A549 (cell line): ENCODE results near the gene KRTAP26-1. TPM values are rescaled to one million over a fixed set of nuclear protein-coding genes. Genes with fewer than 3 reads are reported as not detected.

Source experiments
- HMGXB4 ChIP-seq: fragments of 250-450 bp; sonication (Bioruptor Pico); IDR thresholded peaks from 2 replicates; pipeline ENCODE4 v1.5.0; 2021; ENCODE audit warnings: mild to moderate bottlenecking, moderate library complexity, borderline replicate concordance
- MAX ChIP-seq: IDR thresholded peaks from 2 replicates; pipeline ENCODE4 v1.6.1; 2012
- NR3C1 ChIP-seq: fragments of >200 bp; sonication (Bioruptor Twin); formaldehyde crosslinking; IDR thresholded peaks from 3 replicates; pipeline ENCODE4 v1.6.1; 2017
- POLR2A ChIP-seq: IDR thresholded peaks from 2 replicates; pipeline ENCODE4 v1.6.1; 2012; ENCODE audit warnings: mild to moderate bottlenecking, low read length
- RNF2 ChIP-seq: fragments of 200-600 bp; sonication (generic); IDR thresholded peaks from 2 replicates; pipeline ENCODE4 v1.6.1; 2016; ENCODE audit warnings: low read depth, mild to moderate bottlenecking, antibody characterized with exemption, moderate library complexity, borderline replicate concordance
- polyA plus RNA-seq, 4 experiments: library from polyadenylated mRNA; depleted of rRNA in 3 of 4; stranded (reverse); fragments of >200 nt; fragmentation: RNase III in 1 of 4; extraction: RNeasy Plus Mini Kit Qiagen cat#74134 plus additional on column Dnase treatment in 1 of 4; gene quantifications; 2 replicates in 3 of 4; 3 replicates in 1 of 4; pipeline ENCODE4 v1.2.3, GENCODE V29; 2011 to 2017
- small RNA-seq, 6 experiments: library from RNA; depleted of rRNA; stranded (forward); fragments of <200 nt; gene quantifications; one replicate each; pipeline ENCODE3, GENCODE V24; 2012

KRTAP26-1 gene
- polyA plus RNA-seq, 2 of the 4 experiments (the other 2 are of a cell fraction), result not detected

GRCh38 chr21:30269803-30270530, 50.1 kb downstream of the KRTAP26-1 start (continued):
- no peak for TF ChIP-seq MAX
- TF ChIP-seq RNF2, result no peak
- no peak for TF ChIP-seq POLR2A
- TF ChIP-seq NR3C1, result no peak
- TF ChIP-seq HMGXB4 (CRISPR knock-in tag), result no peak

Small RNA genes within 50 kb of the gene (small RNA-seq; reads per million reads assigned to genes)
- gene KRTAP23-1, result 0 reads per million in 6 experiments

Other genes starting within 250 kb of the KRTAP26-1 start
- not detected in 2 replicates for gene CLDN17, start 153.5 kb downstream of the KRTAP26-1 start, polyA plus RNA-seq (2011; rRNA removed)
- not detected in 3 replicates for gene CLDN17, start 153.5 kb downstream of the KRTAP26-1 start, polyA plus RNA-seq (2017; fragmentation: RNase III; extraction: RNeasy Plus Mini Kit Qiagen cat#74134 plus additional on column Dnase treatment)
- not detected in 2 replicates for gene CLDN8, start 104.2 kb downstream of the KRTAP26-1 start, polyA plus RNA-seq (2011; rRNA removed)
- not detected in 3 replicates for gene CLDN8, start 104.2 kb downstream of the KRTAP26-1 start, polyA plus RNA-seq (2017; fragmentation: RNase III; extraction: RNeasy Plus Mini Kit Qiagen cat#74134 plus additional on column Dnase treatment)
- not detected in 2 replicates for gene KRTAP24-1, start 37.4 kb downstream of the KRTAP26-1 start, polyA plus RNA-seq (2011; rRNA removed)
- gene KRTAP24-1, start 37.4 kb downstream of the KRTAP26-1 start, polyA plus RNA-seq (2017; fragmentation: RNase III; extraction: RNeasy Plus Mini Kit Qiagen cat#74134 plus additional on column Dnase treatment), result not detected in 3 replicates
- gene KRTAP25-1, start 30.8 kb downstream of the KRTAP26-1 start, polyA plus RNA-seq (2011; rRNA removed), result not detected in 2 replicates
- not detected in 3 replicates for gene KRTAP25-1, start 30.8 kb downstream of the KRTAP26-1 start, polyA plus RNA-seq (2017; fragmentation: RNase III; extraction: RNeasy Plus Mini Kit Qiagen cat#74134 plus additional on column Dnase treatment)
- not detected in 2 replicates for gene KRTAP27-1, start 17.4 kb upstream of the KRTAP26-1 start, polyA plus RNA-seq (2011; rRNA removed)
- gene KRTAP27-1, start 17.4 kb upstream of the KRTAP26-1 start, polyA plus RNA-seq (2017; fragmentation: RNase III; extraction: RNeasy Plus Mini Kit Qiagen cat#74134 plus additional on column Dnase treatment), result not detected in 3 replicates
- not detected in 2 replicates for gene KRTAP23-1, start 28.3 kb upstream of the KRTAP26-1 start, polyA plus RNA-seq (2011; rRNA removed)
- gene KRTAP23-1, start 28.3 kb upstream of the KRTAP26-1 start, polyA plus RNA-seq (2017; fragmentation: RNase III; extraction: RNeasy Plus Mini Kit Qiagen cat#74134 plus additional on column Dnase treatment), result not detected in 3 replicates
- not detected in 2 replicates for gene KRTAP13-2, start 52.0 kb upstream of the KRTAP26-1 start, polyA plus RNA-seq (2011; rRNA removed)
- not detected in 3 replicates for gene KRTAP13-2, start 52.0 kb upstream of the KRTAP26-1 start, polyA plus RNA-seq (2017; fragmentation: RNase III; extraction: RNeasy Plus Mini Kit Qiagen cat#74134 plus additional on column Dnase treatment)
- not detected in 2 replicates for gene KRTAP13-1, start 75.7 kb upstream of the KRTAP26-1 start, polyA plus RNA-seq (2011; rRNA removed)
- gene KRTAP13-1, start 75.7 kb upstream of the KRTAP26-1 start, polyA plus RNA-seq (2017; fragmentation: RNase III; extraction: RNeasy Plus Mini Kit Qiagen cat#74134 plus additional on column Dnase treatment), result not detected in 3 replicates
- not detected in 2 replicates for gene KRTAP13-3, start 105.6 kb upstream of the KRTAP26-1 start, polyA plus RNA-seq (2011; rRNA removed)
- gene KRTAP13-3, start 105.6 kb upstream of the KRTAP26-1 start, polyA plus RNA-seq (2017; fragmentation: RNase III; extraction: RNeasy Plus Mini Kit Qiagen cat#74134 plus additional on column Dnase treatment), result not detected in 3 replicates
- not detected in 2 replicates for gene KRTAP13-4, start 109.9 kb upstream of the KRTAP26-1 start, polyA plus RNA-seq (2011; rRNA removed)
- not detected in 3 replicates for gene KRTAP13-4, start 109.9 kb upstream of the KRTAP26-1 start, polyA plus RNA-seq (2017; fragmentation: RNase III; extraction: RNeasy Plus Mini Kit Qiagen cat#74134 plus additional on column Dnase treatment)
- not detected in 2 replicates for gene KRTAP15-1, start 120.0 kb upstream of the KRTAP26-1 start, polyA plus RNA-seq (2011; rRNA removed)
- not detected in 3 replicates for gene KRTAP15-1, start 120.0 kb upstream of the KRTAP26-1 start, polyA plus RNA-seq (2017; fragmentation: RNase III; extraction: RNeasy Plus Mini Kit Qiagen cat#74134 plus additional on column Dnase treatment)
- gene KRTAP19-1, start 160.1 kb upstream of the KRTAP26-1 start, polyA plus RNA-seq (2011; rRNA removed), result not detected in 2 replicates
- gene KRTAP19-1, start 160.1 kb upstream of the KRTAP26-1 start, polyA plus RNA-seq (2017; fragmentation: RNase III; extraction: RNeasy Plus Mini Kit Qiagen cat#74134 plus additional on column Dnase treatment), result not detected in 3 replicates
- not detected in 2 replicates for gene KRTAP19-2, start 167.1 kb upstream of the KRTAP26-1 start, polyA plus RNA-seq (2011; rRNA removed)
- gene KRTAP19-2, start 167.1 kb upstream of the KRTAP26-1 start, polyA plus RNA-seq (2017; fragmentation: RNase III; extraction: RNeasy Plus Mini Kit Qiagen cat#74134 plus additional on column Dnase treatment), result not detected in 3 replicates
- gene KRTAP19-3, start 171.7 kb upstream of the KRTAP26-1 start, polyA plus RNA-seq (2011; rRNA removed), result not detected in 2 replicates
- gene KRTAP19-3, start 171.7 kb upstream of the KRTAP26-1 start, polyA plus RNA-seq (2017; fragmentation: RNase III; extraction: RNeasy Plus Mini Kit Qiagen cat#74134 plus additional on column Dnase treatment), result not detected in 3 replicates
- not detected in 2 replicates for gene KRTAP19-4, start 176.8 kb upstream of the KRTAP26-1 start, polyA plus RNA-seq (2011; rRNA removed)
- not detected in 3 replicates for gene KRTAP19-4, start 176.8 kb upstream of the KRTAP26-1 start, polyA plus RNA-seq (2017; fragmentation: RNase III; extraction: RNeasy Plus Mini Kit Qiagen cat#74134 plus additional on column Dnase treatment)
- not detected in 2 replicates for gene KRTAP19-5, start 181.8 kb upstream of the KRTAP26-1 start, polyA plus RNA-seq (2011; rRNA removed)
- not detected in 3 replicates for gene KRTAP19-5, start 181.8 kb upstream of the KRTAP26-1 start, polyA plus RNA-seq (2017; fragmentation: RNase III; extraction: RNeasy Plus Mini Kit Qiagen cat#74134 plus additional on column Dnase treatment)
- not detected in 2 replicates for gene KRTAP19-6, start 221.5 kb upstream of the KRTAP26-1 start, polyA plus RNA-seq (2011; rRNA removed)
- not detected in 3 replicates for gene KRTAP19-6, start 221.5 kb upstream of the KRTAP26-1 start, polyA plus RNA-seq (2017; fragmentation: RNase III; extraction: RNeasy Plus Mini Kit Qiagen cat#74134 plus additional on column Dnase treatment)
- not detected in 2 replicates for gene KRTAP19-7, start 241.0 kb upstream of the KRTAP26-1 start, polyA plus RNA-seq (2011; rRNA removed)
- gene KRTAP19-7, start 241.0 kb upstream of the KRTAP26-1 start, polyA plus RNA-seq (2017; fragmentation: RNase III; extraction: RNeasy Plus Mini Kit Qiagen cat#74134 plus additional on column Dnase treatment), result not detected in 3 replicates